ENCODE data around the gene ETFB.

ETFB gene

DNA sequence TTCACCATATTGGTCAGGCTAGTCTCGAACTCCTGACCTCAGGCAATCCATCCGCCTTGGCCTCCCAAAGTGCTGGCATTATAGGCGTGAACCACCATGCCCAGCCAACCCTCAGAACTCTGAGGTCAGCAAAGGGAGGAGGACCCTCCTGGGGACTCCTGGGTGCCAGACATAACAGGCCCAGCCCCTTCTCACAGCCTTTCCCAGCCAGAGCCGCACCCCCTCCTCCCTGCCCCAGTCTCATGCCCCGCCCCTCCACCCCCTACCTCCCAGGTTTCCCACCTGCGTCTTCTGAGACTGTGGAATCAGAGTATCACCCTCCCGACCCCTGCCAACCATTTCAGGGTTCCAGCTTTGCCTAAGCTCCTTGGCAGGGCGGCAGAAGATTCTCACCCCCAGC, 49.5 kb downstream of the ETFB start:
- no peak overlapping the region for H3K4me3 ChIP-seq (ENCODE audit: low read depth, low read length)
- no peak for DNase-seq (ENCODE audit: low read depth)
- TF ChIP-seq MYC (IDR thresholded peaks at IDR 0.05; ENCODE audit: low read depth, low read length) (no peak), POLR2A (IDR thresholded peaks at IDR 0.05; ENCODE audit: extremely low read depth, insufficient read length) (no peak)
- TF ChIP-seq, protein P1, sequence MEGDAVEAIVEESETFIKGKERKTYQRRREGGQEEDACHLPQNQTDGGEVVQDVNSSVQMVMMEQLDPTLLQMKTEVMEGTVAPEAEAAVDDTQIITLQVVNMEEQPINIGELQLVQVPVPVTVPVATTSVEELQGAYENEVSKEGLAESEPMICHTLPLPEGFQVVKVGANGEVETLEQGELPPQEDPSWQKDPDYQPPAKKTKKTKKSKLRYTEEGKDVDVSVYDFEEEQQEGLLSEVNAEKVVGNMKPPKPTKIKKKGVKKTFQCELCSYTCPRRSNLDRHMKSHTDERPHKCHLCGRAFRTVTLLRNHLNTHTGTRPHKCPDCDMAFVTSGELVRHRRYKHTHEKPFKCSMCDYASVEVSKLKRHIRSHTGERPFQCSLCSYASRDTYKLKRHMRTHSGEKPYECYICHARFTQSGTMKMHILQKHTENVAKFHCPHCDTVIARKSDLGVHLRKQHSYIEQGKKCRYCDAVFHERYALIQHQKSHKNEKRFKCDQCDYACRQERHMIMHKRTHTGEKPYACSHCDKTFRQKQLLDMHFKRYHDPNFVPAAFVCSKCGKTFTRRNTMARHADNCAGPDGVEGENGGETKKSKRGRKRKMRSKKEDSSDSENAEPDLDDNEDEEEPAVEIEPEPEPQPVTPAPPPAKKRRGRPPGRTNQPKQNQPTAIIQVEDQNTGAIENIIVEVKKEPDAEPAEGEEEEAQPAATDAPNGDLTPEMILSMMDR (IDR thresholded peaks at IDR 0.05; ENCODE audit: low read depth, low read length), result no peak
- TF ChIP-seq, protein P2, sequence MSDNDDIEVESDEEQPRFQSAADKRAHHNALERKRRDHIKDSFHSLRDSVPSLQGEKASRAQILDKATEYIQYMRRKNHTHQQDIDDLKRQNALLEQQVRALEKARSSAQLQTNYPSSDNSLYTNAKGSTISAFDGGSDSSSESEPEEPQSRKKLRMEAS (IDR thresholded peaks at IDR 0.05; ENCODE audit: low read depth, low read length), result no peak

DNA sequence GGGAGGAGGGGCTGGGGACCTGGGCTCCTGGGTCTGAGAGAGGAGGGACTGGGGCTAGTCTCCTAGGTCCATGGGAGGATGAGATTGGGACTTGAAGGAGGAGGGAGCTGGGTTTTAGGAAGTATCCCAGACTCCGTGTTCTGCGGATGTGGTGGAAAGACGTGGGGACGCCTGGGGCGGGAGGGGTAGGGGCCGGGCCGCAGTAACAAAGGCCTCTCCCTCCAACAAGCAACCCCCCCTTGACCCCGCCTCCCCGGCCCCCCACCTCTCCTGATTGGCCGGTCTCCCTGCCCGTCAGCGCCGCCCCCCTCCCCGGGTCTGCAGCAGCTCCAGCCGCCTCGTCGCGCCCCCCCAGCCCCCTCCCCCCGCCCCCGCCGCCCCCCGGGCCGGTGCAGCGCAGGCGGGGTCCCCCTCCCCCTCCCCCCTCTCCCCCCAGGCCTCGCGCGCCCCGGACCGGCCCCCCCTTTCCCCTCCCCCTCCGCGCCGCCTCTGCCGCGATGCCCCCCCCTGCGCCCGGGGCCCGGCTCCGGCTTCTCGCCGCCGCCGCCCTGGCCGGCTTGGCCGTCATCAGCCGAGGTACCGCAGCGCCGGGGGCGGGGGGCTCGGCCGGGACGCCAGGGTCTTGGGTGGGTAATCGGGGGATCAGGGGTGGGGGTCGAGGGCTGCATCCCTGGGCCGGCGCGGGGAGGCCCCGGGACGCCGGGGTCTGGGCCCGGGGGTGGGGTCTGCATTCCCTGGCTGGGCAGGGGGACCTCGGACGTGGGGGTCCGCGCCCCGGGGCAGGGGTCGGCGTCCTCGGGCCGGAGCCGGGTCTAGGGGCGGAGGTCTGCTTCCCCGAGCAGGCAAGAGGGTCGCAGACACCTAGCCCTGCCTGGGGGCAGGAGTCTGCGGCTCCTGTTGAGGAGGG, 54.6 kb downstream of the ETFB start, which contains the start of gene IGLON5:
Gene IGLON5, plus strand, starts transcription at position 294 of the 907 bp plus-strand sequence. Its CDS starts 204 bp downstream, at position 498.
- TF ChIP-seq, protein P2 (IDR thresholded peaks at IDR 0.05; ENCODE audit: low read depth, low read length), result no peak
- TF ChIP-seq POLR2A (IDR thresholded peaks at IDR 0.05; ENCODE audit: extremely low read depth, insufficient read length), result no peak
- TF ChIP-seq, protein P1 (IDR thresholded peaks at IDR 0.05; ENCODE audit: low read depth, low read length), result no peak
- TF ChIP-seq MYC (IDR thresholded peaks at IDR 0.05; ENCODE audit: low read depth, low read length), result no peak
- DNase-seq (ENCODE audit: low read depth), result no peak
- H3K4me3 ChIP-seq (ENCODE audit: low read depth, low read length), result no peak within 1 kb of the TSS

DNA sequence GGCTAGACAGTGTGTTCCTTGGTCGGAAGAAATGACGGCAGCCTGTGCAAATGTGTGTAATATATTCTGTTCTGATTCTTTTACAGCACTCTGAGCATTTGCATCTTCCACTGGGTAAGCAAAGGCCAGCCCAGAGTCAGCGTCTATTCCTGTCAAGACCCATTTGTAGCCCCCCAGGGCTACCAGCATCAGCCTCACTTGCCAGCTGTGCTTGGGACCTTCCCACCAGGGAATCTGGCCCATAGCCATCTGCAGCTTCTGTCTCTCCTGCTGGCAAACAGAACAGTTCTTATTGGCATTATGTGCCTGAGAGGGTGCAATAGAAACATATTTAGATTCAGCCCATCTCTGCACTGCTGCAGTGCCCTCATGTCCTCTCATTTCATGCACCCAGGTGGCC, 60.7 kb downstream of the ETFB start:
- DNase-seq (ENCODE audit: low read depth), result no peak
- TF ChIP-seq POLR2A (IDR thresholded peaks at IDR 0.05; ENCODE audit: extremely low read depth, insufficient read length) (no peak), MYC (IDR thresholded peaks at IDR 0.05; ENCODE audit: low read depth, low read length) (no peak)
- TF ChIP-seq, protein P2 (IDR thresholded peaks at IDR 0.05; ENCODE audit: low read depth, low read length), result no peak
- TF ChIP-seq, protein P1 (IDR thresholded peaks at IDR 0.05; ENCODE audit: low read depth, low read length), result no peak

DNA sequence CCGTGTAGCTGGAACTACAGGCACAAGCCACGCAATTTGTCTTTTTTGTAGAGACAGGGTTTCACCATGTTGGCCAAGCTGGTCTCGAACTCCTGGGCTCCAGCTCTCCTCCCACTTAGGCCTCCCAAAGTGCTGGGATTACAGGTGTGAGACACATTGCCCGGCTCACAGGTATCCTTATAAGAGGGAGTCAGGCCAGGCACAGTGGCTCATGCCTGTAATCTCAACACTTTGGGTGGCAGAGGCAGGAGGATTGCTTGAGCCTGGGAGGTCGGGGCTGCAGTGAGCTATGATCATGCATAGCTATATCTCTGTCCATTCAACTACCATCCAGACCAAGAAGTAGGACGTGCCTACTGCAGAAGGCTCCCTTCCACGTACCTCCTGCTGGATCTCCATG, 64.9 kb downstream of the ETFB start:
- no peak for DNase-seq (ENCODE audit: low read depth)
- H3K4me3 ChIP-seq (ENCODE audit: low read depth, low read length), result no peak overlapping the region
- no peak for TF ChIP-seq MYC (IDR thresholded peaks at IDR 0.05; ENCODE audit: low read depth, low read length)
- TF ChIP-seq POLR2A (IDR thresholded peaks at IDR 0.05; ENCODE audit: extremely low read depth, insufficient read length), result no peak
- TF ChIP-seq, protein P1 (IDR thresholded peaks at IDR 0.05; ENCODE audit: low read depth, low read length), result no peak
- TF ChIP-seq, protein P2 (IDR thresholded peaks at IDR 0.05; ENCODE audit: low read depth, low read length), result no peak

More for the DNA sequence above, 60.7 kb downstream of the ETFB start:
- H3K4me3 ChIP-seq (ENCODE audit: low read depth, low read length), result no peak overlapping the region

DNA sequence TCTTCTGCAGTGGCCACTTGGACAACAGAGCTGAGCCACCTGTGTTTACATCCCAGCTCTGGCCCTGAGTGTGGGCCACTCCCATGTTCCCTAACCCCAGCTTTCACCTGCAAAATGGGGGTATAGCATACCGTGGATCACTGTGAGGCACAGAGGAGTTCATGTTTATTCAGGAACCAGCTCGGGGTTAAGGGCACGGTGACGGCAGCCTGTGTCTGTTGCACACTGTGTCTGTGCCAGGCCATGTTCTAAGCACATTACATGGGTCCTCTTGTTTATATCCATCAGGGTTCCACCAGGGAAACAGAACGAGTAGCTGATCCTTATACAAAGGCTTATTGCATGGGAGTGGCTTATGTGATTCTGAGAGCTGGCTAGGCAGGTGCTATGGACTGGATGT, 68.8 kb downstream of the ETFB start:
- H3K4me3 ChIP-seq (ENCODE audit: low read depth, low read length), result no peak overlapping the region
- no peak for DNase-seq (ENCODE audit: low read depth)
- TF ChIP-seq, protein P2 (IDR thresholded peaks at IDR 0.05; ENCODE audit: low read depth, low read length), result no peak
- TF ChIP-seq POLR2A (IDR thresholded peaks at IDR 0.05; ENCODE audit: extremely low read depth, insufficient read length) (no peak), MYC (IDR thresholded peaks at IDR 0.05; ENCODE audit: low read depth, low read length) (no peak)
- TF ChIP-seq, protein P1 (IDR thresholded peaks at IDR 0.05; ENCODE audit: low read depth, low read length), result no peak
